HCT116 (cell line): ENCODE measurements around the gene TRIM27.

Experiments
- CEBPB ChIP-seq: IDR thresholded peaks from 2 replicates; pipeline ENCODE4 v1.6.1; 2012; ENCODE audit warnings: low read depth
- CTCF ChIP-seq, 3 experiments: fragments of 200-600 bp in 1 of 3; sonication (generic) in 1 of 3; IDR thresholded peaks in 2 of 3; conservative IDR thresholded peaks in 1 of 3; 2 replicates each; pipeline ENCODE4 v1.5.1; 2012 to 2017; ENCODE audit warnings: low read depth in 2 of 3, low read length in 2 of 3, antibody characterized with exemption in 1 of 3, borderline replicate concordance in 1 of 3, control low read depth in 1 of 3, mild to moderate bottlenecking in 1 of 3, mixed read lengths in 1 of 3, mixed run types in 1 of 3, moderate library complexity in 1 of 3; ENCODE audit not compliant: insufficient read depth in 1 of 3
- EZH2 ChIP-seq: fragments of 200-600 bp; sonication (generic); IDR thresholded peaks from 2 replicates; pipeline ENCODE4 v1.6.1; 2017; ENCODE audit warnings: antibody characterized with exemption, mixed run types
- EZH2phosphoT487 ChIP-seq: fragments of 200-600 bp; IDR thresholded peaks from 2 replicates; pipeline ENCODE4 v1.6.1; 2018; ENCODE audit warnings: antibody characterized with exemption, borderline replicate concordance
- JUND ChIP-seq: IDR thresholded peaks from 2 replicates; pipeline ENCODE4 v1.6.1; 2012
- POLR2A ChIP-seq: IDR thresholded peaks from 2 replicates; pipeline ENCODE4 v1.7.0; 2011; ENCODE audit warnings: borderline replicate concordance; ENCODE audit not compliant: insufficient read depth, insufficient read length; ENCODE audit errors: extremely low read depth
- RAD21 ChIP-seq: IDR thresholded peaks from 2 replicates; pipeline ENCODE4 v1.6.1; 2012; ENCODE audit warnings: low read depth, mild to moderate bottlenecking
- TCF7L2 ChIP-seq: IDR thresholded peaks from 2 replicates; pipeline ENCODE4 v1.7.0; 2011; ENCODE audit warnings: borderline replicate concordance, inconsistent platforms; ENCODE audit not compliant: insufficient read depth, insufficient read length; ENCODE audit errors: extremely low read depth
- TF ChIP-seq, protein P1 (sequence below): IDR thresholded peaks from 2 replicates; pipeline ENCODE4 v1.6.1; 2012; ENCODE audit warnings: low read depth

GRCh38 chr6:28896505-28897368 lies 27.0 kb downstream of the TRIM27 start:
- TF ChIP-seq CEBPB (no peak), JUND (no peak), CTCF (IDR thresholded peaks at IDR 0.05 in 2 of 3, conservative IDR thresholded peaks at IDR 0.05 in 1 of 3; ENCODE audit: borderline replicate concordance in 1 of 3, insufficient read depth in 1 of 3, low read depth in 2 of 3, low read length in 2 of 3) (peak in 2 of 3 experiments; percentile 13 to 28; a peak in 2 of 6 replicates), POLR2A (no peak), EZH2phosphoT487 (no peak), TCF7L2 (no peak), EZH2 (no peak), RAD21 (no peak)
- TF ChIP-seq, protein P1, sequence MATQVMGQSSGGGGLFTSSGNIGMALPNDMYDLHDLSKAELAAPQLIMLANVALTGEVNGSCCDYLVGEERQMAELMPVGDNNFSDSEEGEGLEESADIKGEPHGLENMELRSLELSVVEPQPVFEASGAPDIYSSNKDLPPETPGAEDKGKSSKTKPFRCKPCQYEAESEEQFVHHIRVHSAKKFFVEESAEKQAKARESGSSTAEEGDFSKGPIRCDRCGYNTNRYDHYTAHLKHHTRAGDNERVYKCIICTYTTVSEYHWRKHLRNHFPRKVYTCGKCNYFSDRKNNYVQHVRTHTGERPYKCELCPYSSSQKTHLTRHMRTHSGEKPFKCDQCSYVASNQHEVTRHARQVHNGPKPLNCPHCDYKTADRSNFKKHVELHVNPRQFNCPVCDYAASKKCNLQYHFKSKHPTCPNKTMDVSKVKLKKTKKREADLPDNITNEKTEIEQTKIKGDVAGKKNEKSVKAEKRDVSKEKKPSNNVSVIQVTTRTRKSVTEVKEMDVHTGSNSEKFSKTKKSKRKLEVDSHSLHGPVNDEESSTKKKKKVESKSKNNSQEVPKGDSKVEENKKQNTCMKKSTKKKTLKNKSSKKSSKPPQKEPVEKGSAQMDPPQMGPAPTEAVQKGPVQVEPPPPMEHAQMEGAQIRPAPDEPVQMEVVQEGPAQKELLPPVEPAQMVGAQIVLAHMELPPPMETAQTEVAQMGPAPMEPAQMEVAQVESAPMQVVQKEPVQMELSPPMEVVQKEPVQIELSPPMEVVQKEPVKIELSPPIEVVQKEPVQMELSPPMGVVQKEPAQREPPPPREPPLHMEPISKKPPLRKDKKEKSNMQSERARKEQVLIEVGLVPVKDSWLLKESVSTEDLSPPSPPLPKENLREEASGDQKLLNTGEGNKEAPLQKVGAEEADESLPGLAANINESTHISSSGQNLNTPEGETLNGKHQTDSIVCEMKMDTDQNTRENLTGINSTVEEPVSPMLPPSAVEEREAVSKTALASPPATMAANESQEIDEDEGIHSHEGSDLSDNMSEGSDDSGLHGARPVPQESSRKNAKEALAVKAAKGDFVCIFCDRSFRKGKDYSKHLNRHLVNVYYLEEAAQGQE = no peak
